HUES48 (cell line): ENCODE measurements around the gene KRT40.

Experiments
- H3K27ac ChIP-seq: one replicate; pipeline ENCODE4 v1.7.0; 2013; ENCODE audit warnings: low read depth, low read length, inconsistent platforms
- H3K27me3 ChIP-seq: 2 replicates; pipeline ENCODE4 v1.6.1; 2013; ENCODE audit warnings: mild to moderate bottlenecking, low read length; ENCODE audit not compliant: control insufficient read depth, insufficient read depth
- H3K36me3 ChIP-seq: 2 replicates; pipeline ENCODE4 v1.6.1; 2013; ENCODE audit warnings: low read length; ENCODE audit not compliant: control insufficient read depth, insufficient read depth
- H3K4me1 ChIP-seq: 2 replicates; pipeline ENCODE4 v1.6.1; 2013; ENCODE audit warnings: mild to moderate bottlenecking, low read length; ENCODE audit not compliant: control insufficient read depth, insufficient read depth
- H3K4me3 ChIP-seq: 2 replicates; pipeline ENCODE4 v1.5.1; 2013; ENCODE audit warnings: mild to moderate bottlenecking, low read depth, low read length
- H3K9ac ChIP-seq: 2 replicates; pipeline ENCODE4 v1.6.1; 2013; ENCODE audit warnings: mild to moderate bottlenecking, low read depth, low read length, moderate library complexity
- H3K9me3 ChIP-seq: 2 replicates; pipeline ENCODE4 v1.6.1; 2013; ENCODE audit warnings: low read length; ENCODE audit not compliant: control insufficient read depth, insufficient read depth

Gene KRT40

GRCh38 chr17:40936976-40937375, 47.1 kb downstream of the KRT40 start:
- H3K27me3 ChIP-seq = no peaks in the 10 kb centered on the region
- no peak overlapping the region for H3K9ac ChIP-seq
- no peak overlapping the region for H3K4me3 ChIP-seq
- peaks cover 8% of the 10 kb centered on the region; the same call in 1 of the 2 replicates for H3K4me1 ChIP-seq
- no peaks in the 10 kb centered on the region for H3K36me3 ChIP-seq
- H3K27ac ChIP-seq = no peak overlapping the region
- H3K9me3 ChIP-seq = no peaks in the 10 kb centered on the region

- Histone ChIP-seq H3K9ac (no peak overlapping the region), H3K4me3 (no peak overlapping the region), H3K27me3 (no peaks in the 10 kb centered on the region), H3K36me3 (no peaks in the 10 kb centered on the region), H3K9me3 (no peaks in the 10 kb centered on the region), H3K27ac (no peak overlapping the region), H3K4me1 (peaks cover 8% of the 10 kb centered on the region; the same call in 1 of the 2 replicates)
These were observed 47.6 kb downstream of the KRT40 start for GRCh38 chr17:40936437-40936971.

- Histone ChIP-seq H3K27ac (no peak overlapping the region), H3K36me3 (no peaks in the 10 kb centered on the region), H3K9me3 (no peaks in the 10 kb centered on the region), H3K4me3 (no peak overlapping the region), H3K27me3 (no peaks in the 10 kb centered on the region), H3K4me1 (peaks cover 8% of the 10 kb centered on the region; the same call in 1 of the 2 replicates), H3K9ac (no peak overlapping the region)
These were observed 48.5 kb downstream of the KRT40 start for GRCh38 chr17:40935624-40936023.

DNA sequence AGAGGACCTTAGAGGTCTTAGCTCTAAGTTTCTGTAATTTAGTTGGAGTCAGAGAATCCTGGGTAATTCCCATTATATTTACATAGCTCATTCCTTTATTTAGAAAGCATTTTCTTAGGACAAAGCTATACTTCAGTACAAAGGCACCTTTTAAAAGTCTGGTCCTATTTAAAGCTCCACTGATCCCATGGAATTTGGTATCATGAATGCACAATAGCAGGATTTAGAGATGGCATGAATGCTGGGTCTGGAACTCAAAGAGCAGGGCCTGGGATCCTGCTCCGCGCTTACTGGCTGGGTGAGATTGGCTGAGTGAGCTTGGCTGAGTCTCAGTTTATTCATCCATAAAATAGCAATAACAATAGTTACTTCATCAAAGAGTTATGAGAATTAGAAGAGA, 51.5 kb downstream of the KRT40 start:
- no peak overlapping the region for H3K4me3 ChIP-seq
- H3K27me3 ChIP-seq = no peaks in the 10 kb centered on the region
- H3K27ac ChIP-seq = no peak overlapping the region
- no peaks in the 10 kb centered on the region for H3K36me3 ChIP-seq
- H3K4me1 ChIP-seq = peaks cover 8% of the 10 kb centered on the region; the same call in 1 of the 2 replicates
- H3K9ac ChIP-seq = no peak overlapping the region
- no peaks in the 10 kb centered on the region for H3K9me3 ChIP-seq

DNA sequence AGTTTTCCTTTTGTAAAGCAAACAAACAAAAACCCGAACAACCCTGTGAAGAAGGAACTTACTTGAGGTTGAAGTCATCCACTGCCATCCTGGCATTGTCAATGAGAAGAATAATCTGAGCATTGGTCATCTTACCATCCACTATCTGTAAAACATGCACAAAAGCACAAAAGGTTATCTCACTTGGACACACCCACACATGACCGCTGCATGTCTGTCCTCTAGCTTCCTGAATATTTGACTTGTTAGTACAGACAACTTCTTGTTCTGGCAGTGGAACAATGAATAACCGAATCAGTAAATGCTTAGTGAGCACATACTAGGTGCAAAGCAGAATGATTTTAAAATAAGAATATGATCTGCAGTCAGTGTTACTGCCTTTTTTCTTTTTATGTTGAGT, 52.8 kb downstream of the KRT40 start:
- Histone ChIP-seq H3K9ac (no peak overlapping the region), H3K4me3 (no peak overlapping the region), H3K36me3 (no peaks in the 10 kb centered on the region), H3K4me1 (peaks cover 4% of the 10 kb centered on the region), H3K9me3 (no peaks in the 10 kb centered on the region), H3K27me3 (no peaks in the 10 kb centered on the region), H3K27ac (no peak overlapping the region)
